ENCODE measurements around the gene PTPRJ. TPM values are rescaled to one million over a fixed set of nuclear protein-coding genes. Genes with fewer than 3 reads are reported as not detected.
A peak's percentile ranks its signal among the peaks of the same experiment; 100 is the strongest.
"Not testable (repeated sequence)": the region's sequence is repeated elsewhere in the genome, so short reads cannot be mapped to it uniquely, and the experiment has no call there.

Gene PTPRJ
- total and polyA plus RNA-seq, 4 donors: 15.9 to 26.7 (median 17.0) TPM

DNA sequence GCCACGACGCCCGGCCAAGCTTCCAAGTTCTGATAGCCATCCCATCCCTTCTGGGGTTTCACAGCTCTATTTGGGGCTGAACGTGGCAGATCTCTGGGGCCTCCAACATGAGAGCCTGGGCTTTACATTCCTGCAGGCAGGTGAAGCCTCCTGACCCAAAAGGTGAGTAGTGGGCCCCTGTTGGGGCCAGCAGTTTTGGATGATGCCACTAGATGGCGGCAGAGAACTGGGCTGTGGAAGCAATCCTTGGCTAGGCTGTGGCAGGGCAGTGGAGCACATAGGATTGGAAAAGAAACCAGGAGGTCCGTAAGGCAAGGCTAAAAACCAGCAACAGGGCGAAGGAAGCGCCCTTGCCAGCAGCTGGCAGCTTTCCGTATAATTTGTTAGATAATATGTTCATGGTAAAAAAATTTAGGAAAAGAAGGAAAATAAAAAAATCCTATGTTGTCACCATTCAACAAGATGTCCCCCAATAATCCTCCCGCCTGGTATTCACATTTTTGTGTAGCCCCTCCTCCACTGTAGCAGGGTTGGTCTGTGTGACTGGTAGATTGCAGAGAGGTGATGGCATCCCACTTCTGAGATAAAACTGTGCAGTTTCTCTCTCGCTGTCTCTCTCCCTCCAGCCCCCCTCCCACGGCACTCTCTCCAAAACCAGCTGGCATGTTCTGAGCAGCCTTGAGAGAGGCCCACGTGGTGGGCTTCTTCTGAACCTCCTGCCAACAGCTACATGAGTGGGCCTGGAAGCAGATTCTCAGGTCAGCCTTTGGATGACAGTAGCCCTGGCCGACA, 192.7 kb downstream of the PTPRJ start:
- H3K9me3 ChIP-seq (ENCODE audit: control insufficient read depth, insufficient read depth, low read length): no peaks in the 10 kb centered on the region
- peak in 3 of 6 donors; percentile 13 to 77 (median 64) for DNase-seq (ENCODE audit: low read depth in 4 of 6, low spot score in 6 of 6)
- no peaks in the 10 kb centered on the region for H3K27me3 ChIP-seq (ENCODE audit: control insufficient read depth, insufficient read depth, low read length)
- WGBS (ENCODE audit: insufficient coverage): 40% methylated on average over 10 of the region's 14 CpGs
- H3K36me3 ChIP-seq (ENCODE audit: control insufficient read depth, insufficient read depth, low read length): no peaks in the 10 kb centered on the region
- peaks cover 26% of the 10 kb centered on the region for H3K4me1 ChIP-seq (ENCODE audit: control insufficient read depth, insufficient read depth, low read length)
- no peak overlapping the region for H3K27ac ChIP-seq (ENCODE audit: low read depth, low read length)
- H3K4me3 ChIP-seq (ENCODE audit: low read depth, low read length): no peak overlapping the region

DNA sequence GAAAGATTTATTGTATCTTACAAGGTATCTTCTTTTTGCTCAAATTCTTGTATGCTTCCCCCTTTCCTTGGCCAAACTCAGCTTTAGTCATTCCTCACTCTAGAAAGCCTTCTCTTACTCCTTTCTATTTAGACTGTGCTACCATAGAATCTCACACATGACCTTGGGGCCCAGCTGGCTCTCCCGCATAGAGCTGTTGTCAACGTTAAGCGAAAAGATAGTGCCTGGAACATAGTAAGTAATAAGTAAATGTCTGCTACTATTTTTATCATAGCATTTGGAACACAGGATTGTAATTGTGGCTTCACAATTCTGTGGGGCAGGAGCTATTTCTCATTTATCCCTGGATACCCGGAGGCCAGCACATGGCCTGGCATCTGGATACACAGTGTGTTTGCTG, 197.3 kb downstream of the PTPRJ start:
- H3K27me3 ChIP-seq (ENCODE audit: control insufficient read depth, insufficient read depth, low read length): no peaks in the 10 kb centered on the region
- H3K36me3 ChIP-seq (ENCODE audit: control insufficient read depth, insufficient read depth, low read length): no peaks in the 10 kb centered on the region
- no peaks in the 10 kb centered on the region for H3K9me3 ChIP-seq (ENCODE audit: control insufficient read depth, insufficient read depth, low read length)
- H3K4me1 ChIP-seq (ENCODE audit: control insufficient read depth, insufficient read depth, low read length): peaks cover 8% of the 10 kb centered on the region
- no peak overlapping the region for H3K4me3 ChIP-seq (ENCODE audit: low read depth, low read length)
- DNase-seq (ENCODE audit: low read depth in 4 of 6, low spot score in 6 of 6): no peak
- no peak overlapping the region for H3K27ac ChIP-seq (ENCODE audit: low read depth, low read length)
- 83% methylated on average over 1 of the region's 4 CpGs for WGBS (ENCODE audit: insufficient coverage)

DNA sequence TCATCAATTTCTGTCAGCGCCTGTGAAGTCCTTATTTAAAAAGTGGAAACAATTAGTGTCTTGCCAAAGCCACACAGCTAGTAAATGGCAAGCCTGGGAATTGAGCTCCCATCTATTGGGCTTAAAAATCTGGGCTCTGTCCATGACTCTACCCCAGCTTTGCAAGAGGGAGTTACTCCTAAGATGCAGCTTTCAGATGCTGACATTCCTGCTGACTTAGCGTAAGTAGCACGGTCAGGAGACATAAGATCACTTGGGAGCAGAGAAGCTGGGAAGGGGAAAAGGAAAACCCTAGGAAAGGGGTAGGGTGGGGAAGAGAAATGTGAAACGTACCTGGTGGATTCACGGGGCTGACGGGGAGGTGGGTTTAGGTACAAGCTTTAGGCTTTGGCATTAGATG, 200.3 kb downstream of the PTPRJ start:
- H3K27ac ChIP-seq (ENCODE audit: low read depth, low read length): no peak overlapping the region
- no peaks in the 10 kb centered on the region for H3K4me1 ChIP-seq (ENCODE audit: control insufficient read depth, insufficient read depth, low read length)
- H3K27me3 ChIP-seq (ENCODE audit: control insufficient read depth, insufficient read depth, low read length): no peaks in the 10 kb centered on the region
- H3K4me3 ChIP-seq (ENCODE audit: low read depth, low read length): no peak overlapping the region
- H3K9me3 ChIP-seq (ENCODE audit: control insufficient read depth, insufficient read depth, low read length): no peaks in the 10 kb centered on the region
- no peak for DNase-seq (ENCODE audit: low read depth in 4 of 6, low spot score in 6 of 6)
- WGBS (ENCODE audit: insufficient coverage): 79% methylated on average over 6 of the region's 6 CpGs
- no peaks in the 10 kb centered on the region for H3K36me3 ChIP-seq (ENCODE audit: control insufficient read depth, insufficient read depth, low read length)

DNA sequence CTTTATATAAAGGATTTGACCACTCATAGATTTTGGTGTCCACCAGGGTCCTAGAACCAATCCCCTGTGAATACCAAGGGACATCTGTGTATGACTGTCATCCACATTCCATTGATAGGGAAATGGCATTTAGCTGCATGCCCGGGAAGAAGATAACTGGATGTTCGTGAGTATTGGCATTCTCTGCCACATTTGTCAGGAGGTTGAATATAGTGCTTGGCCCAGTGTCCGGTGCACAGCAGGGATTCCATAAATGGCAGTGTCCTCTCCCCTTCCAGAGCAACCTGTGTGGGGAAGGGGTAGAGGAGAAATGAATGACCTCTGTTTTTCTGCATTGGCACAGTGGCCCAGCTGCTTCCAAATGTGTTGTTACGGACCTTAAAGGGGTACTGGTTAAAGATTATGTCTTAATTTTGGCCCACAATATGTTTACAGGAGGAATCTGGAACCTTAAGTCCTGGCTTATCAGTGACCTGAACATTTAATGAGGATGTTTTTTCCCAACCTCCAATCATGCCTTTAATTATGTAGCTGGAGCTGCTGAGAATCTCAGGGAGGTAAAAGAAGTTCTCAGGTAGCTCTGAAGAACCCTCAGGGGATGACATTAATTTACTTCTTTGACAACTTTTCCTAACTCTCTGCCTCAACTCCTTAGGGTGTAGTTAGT, 202.6 kb downstream of the PTPRJ start:
- Histone ChIP-seq H3K4me3 (ENCODE audit: low read depth, low read length) (no peak overlapping the region), H3K9me3 (ENCODE audit: control insufficient read depth, insufficient read depth, low read length) (no peaks in the 10 kb centered on the region), H3K36me3 (ENCODE audit: control insufficient read depth, insufficient read depth, low read length) (no peaks in the 10 kb centered on the region), H3K27me3 (ENCODE audit: control insufficient read depth, insufficient read depth, low read length) (no peaks in the 10 kb centered on the region), H3K4me1 (ENCODE audit: control insufficient read depth, insufficient read depth, low read length) (no peaks in the 10 kb centered on the region), H3K27ac (ENCODE audit: low read depth, low read length) (no peak overlapping the region)
- 67% methylated on average over 4 of the region's 4 CpGs for WGBS (ENCODE audit: insufficient coverage)
- DNase-seq (ENCODE audit: low read depth in 4 of 6, low spot score in 6 of 6): no peak

DNA sequence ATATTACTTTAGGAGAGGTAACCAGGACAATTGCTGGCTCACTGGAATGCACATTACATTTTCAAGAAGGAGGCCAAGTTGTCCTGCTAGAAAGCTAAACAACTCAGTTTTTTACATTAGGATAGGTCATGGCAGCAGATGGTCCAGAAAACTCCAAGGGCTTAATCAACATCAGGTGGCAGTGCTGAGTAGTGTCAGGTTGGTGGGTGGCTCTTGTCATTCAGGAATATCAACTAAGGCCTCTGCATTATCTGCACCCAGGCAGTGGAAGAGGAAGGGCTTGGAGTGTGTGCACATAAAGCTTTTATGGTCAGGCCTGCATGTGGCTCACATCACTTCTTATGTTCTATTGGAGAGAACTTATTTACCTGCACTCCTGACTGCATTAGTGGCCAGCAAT, 204.1 kb downstream of the PTPRJ start:
- no peaks in the 10 kb centered on the region for H3K4me1 ChIP-seq (ENCODE audit: control insufficient read depth, insufficient read depth, low read length)
- no peaks in the 10 kb centered on the region for H3K27me3 ChIP-seq (ENCODE audit: control insufficient read depth, insufficient read depth, low read length)
- DNase-seq (ENCODE audit: low read depth in 4 of 6, low spot score in 6 of 6): no peak
- H3K9me3 ChIP-seq (ENCODE audit: control insufficient read depth, insufficient read depth, low read length): no peaks in the 10 kb centered on the region
- no peak overlapping the region for H3K27ac ChIP-seq (ENCODE audit: low read depth, low read length)
- no peaks in the 10 kb centered on the region for H3K36me3 ChIP-seq (ENCODE audit: control insufficient read depth, insufficient read depth, low read length)
- H3K4me3 ChIP-seq (ENCODE audit: low read depth, low read length): no peak overlapping the region

DNA sequence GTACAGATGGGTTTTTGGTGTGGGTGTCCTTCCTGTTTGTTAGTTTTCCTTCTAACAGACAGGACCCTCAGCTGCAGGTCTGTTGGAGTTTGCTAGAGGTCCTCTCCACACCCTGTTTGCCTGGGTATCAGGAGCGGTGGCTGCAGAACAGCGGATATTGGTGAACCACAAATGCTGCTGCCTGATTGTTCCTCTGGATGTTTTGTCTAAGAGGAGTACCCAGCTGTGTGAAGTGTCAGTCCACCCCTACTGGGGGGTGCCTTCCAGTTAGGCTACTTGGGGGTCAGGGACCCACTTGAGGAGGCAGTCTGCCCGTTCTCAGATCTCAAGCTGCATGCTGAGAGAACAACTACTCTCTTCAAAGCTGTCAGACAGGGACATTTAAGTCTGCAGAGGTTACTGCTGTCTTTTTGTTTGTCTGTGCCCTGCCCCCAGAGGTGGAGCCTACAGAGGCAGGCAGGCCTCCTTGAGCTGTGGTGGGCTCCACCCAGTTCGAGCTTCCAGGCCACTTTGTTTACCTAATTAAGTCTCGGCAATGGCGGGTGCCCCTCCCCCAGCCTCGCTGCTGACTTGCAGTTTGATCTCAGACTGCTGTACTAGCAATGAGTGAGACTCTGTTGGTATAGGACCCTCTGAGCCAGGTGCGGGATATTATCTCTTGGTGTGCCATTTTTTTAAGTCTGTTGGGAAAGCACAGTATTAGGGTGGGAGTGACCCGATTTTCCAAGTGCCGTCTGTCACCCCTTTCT, 210.7 kb downstream of the PTPRJ start:
- H3K27ac ChIP-seq (ENCODE audit: low read depth, low read length); H3K4me1 ChIP-seq (ENCODE audit: control insufficient read depth, insufficient read depth, low read length); H3K9me3 ChIP-seq (ENCODE audit: control insufficient read depth, insufficient read depth, low read length); H3K36me3 ChIP-seq (ENCODE audit: control insufficient read depth, insufficient read depth, low read length); H3K4me3 ChIP-seq (ENCODE audit: low read depth, low read length); H3K27me3 ChIP-seq (ENCODE audit: control insufficient read depth, insufficient read depth, low read length); DNase-seq (ENCODE audit: low read depth in 4 of 6, low spot score in 6 of 6): not testable (repeated sequence)
- 65% methylated on average over 6 of the region's 10 CpGs for WGBS (ENCODE audit: insufficient coverage)

DNA sequence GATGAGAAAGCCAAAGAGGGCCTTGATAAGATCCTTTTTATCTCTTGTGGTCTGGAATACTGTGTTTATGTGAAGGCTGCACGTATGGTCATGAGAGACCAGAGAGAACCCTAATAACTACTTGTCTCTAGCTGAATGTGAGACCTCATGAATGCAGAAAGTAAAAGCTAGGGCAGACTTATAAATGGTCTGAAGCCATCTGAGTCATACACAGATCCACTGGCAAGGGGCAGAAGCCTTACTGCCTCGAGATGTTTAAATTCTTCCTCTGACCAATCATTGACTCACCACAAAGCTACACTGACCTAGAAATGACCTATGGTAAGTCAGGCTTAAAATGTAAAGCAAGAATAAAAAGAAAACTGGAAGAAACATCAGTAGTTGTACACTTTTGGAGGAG, 213.5 kb downstream of the PTPRJ start:
- no peaks in the 10 kb centered on the region for H3K4me1 ChIP-seq (ENCODE audit: control insufficient read depth, insufficient read depth, low read length)
- H3K27me3 ChIP-seq (ENCODE audit: control insufficient read depth, insufficient read depth, low read length): no peaks in the 10 kb centered on the region
- H3K9me3 ChIP-seq (ENCODE audit: control insufficient read depth, insufficient read depth, low read length): no peaks in the 10 kb centered on the region
- H3K4me3 ChIP-seq (ENCODE audit: low read depth, low read length): no peak overlapping the region
- no peaks in the 10 kb centered on the region for H3K36me3 ChIP-seq (ENCODE audit: control insufficient read depth, insufficient read depth, low read length)
- H3K27ac ChIP-seq (ENCODE audit: low read depth, low read length): no peak overlapping the region
- no peak for DNase-seq (ENCODE audit: low read depth in 4 of 6, low spot score in 6 of 6)
- 40% methylated on average over 1 of the region's 2 CpGs for WGBS (ENCODE audit: insufficient coverage)

DNA sequence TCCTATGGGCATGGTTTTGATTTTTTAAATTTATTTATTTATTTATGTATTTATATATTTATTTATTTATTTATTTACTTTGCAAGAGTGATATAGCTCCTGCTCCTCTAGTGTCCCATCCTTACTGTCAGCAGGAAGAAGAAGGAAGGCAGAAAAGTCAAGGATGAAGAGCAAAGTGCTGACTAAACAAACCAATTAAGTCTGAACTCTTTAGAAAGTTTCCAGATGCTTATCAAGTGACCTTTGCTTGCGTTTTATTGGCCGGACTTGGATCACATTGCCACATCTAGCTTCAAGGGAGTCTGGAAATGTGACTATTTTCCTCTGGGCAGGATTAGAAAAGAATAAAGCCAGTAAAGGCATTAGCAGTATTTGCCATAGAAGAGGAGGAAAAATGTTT, 227.5 kb downstream of the PTPRJ start:
- Histone ChIP-seq H3K36me3 (ENCODE audit: control insufficient read depth, insufficient read depth, low read length) (no peaks in the 10 kb centered on the region), H3K27me3 (ENCODE audit: control insufficient read depth, insufficient read depth, low read length) (no peaks in the 10 kb centered on the region), H3K4me1 (ENCODE audit: control insufficient read depth, insufficient read depth, low read length) (no peaks in the 10 kb centered on the region), H3K4me3 (ENCODE audit: low read depth, low read length) (no peak overlapping the region), H3K9me3 (ENCODE audit: control insufficient read depth, insufficient read depth, low read length) (no peaks in the 10 kb centered on the region), H3K27ac (ENCODE audit: low read depth, low read length) (no peak overlapping the region)
- WGBS (ENCODE audit: insufficient coverage): 94% methylated on average over 2 of the region's 2 CpGs
- no peak for DNase-seq (ENCODE audit: low read depth in 4 of 6, low spot score in 6 of 6)

DNA sequence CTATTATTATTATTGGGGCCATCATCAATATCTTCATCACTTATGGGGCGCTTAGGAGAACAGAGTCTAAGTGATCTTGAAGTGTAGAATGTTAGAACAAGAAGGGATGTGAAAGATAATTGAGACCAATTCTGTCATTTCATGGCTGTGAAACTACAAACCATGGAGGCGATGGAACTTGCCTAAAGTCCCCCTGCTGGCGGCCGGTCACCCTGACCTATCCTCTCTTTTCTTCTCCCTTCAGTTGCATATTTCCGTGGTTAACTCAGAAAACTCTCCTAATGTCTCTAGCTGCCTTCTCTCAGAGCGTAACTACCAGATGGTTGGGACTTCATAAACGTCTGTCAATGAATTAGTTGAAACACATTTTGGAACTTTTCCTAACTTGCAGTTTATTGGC, 229.7 kb downstream of the PTPRJ start:
- H3K36me3 ChIP-seq (ENCODE audit: control insufficient read depth, insufficient read depth, low read length): no peaks in the 10 kb centered on the region
- DNase-seq (ENCODE audit: low read depth in 4 of 6, low spot score in 6 of 6): peak in 1 of 6 donors; percentile 3
- no peaks in the 10 kb centered on the region for H3K4me1 ChIP-seq (ENCODE audit: control insufficient read depth, insufficient read depth, low read length)
- no peak overlapping the region for H3K27ac ChIP-seq (ENCODE audit: low read depth, low read length)
- no peaks in the 10 kb centered on the region for H3K27me3 ChIP-seq (ENCODE audit: control insufficient read depth, insufficient read depth, low read length)
- H3K9me3 ChIP-seq (ENCODE audit: control insufficient read depth, insufficient read depth, low read length): no peaks in the 10 kb centered on the region
- H3K4me3 ChIP-seq (ENCODE audit: low read depth, low read length): no peak overlapping the region
- WGBS (ENCODE audit: insufficient coverage): 35% methylated on average over 4 of the region's 7 CpGs

All from spinal cord (tissue), 10 donors.